Astrocyte (in vitro differentiated cells and primary cell): ENCODE data around the gene CNMD.

Experiments used
- EZH2 ChIP-seq: IDR thresholded peaks from 2 replicates; pipeline ENCODE4 v1.6.1; 2012; ENCODE audit warnings: mild to moderate bottlenecking, low read length, inconsistent platforms; ENCODE audit not compliant: insufficient read depth
- TF ChIP-seq, protein P1 (sequence below): IDR thresholded peaks from 2 replicates; pipeline ENCODE4 v1.5.1; 2011; ENCODE audit warnings: low read depth, mild to moderate bottlenecking, inconsistent platforms, low read length, moderate library complexity; ENCODE audit not compliant: insufficient read depth

DNA sequence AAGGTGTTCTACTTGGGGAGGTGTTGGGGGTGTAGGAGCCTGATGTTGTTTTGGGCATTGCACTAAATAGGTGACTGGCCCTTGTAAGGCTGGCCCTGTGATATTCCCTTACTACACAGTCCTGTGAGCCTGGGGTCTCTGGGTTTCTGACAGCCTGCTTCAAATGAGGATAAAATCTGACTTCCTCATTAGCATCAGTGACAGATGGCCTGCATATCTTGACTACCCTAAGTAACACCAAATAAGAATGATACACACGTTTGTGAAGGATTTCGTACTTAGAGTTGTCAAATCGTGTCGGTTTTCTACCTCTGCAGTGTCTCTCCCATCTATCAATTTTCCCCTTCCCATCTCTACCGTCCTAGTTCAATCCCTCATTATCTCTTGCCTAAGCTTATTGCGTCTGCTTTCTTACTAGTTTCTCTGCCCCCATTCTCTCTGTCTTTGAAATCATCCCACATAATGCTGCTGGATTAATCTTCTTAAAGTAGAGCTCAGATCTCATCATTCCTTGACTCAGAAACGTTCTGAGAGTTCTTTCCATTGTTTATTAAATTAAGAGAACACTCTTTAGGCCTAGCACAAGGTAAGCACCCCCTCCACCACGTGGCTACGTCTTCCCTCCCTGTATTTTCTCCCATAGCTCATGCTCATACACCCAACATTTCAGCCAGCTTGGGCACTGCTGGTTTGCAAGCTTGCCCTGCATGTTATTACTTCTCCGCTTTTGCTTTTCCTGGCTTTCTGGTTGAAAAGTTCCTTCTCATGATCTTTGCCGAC lies 26.2 kb upstream of the CNMD start:
- TF ChIP-seq, protein P1, sequence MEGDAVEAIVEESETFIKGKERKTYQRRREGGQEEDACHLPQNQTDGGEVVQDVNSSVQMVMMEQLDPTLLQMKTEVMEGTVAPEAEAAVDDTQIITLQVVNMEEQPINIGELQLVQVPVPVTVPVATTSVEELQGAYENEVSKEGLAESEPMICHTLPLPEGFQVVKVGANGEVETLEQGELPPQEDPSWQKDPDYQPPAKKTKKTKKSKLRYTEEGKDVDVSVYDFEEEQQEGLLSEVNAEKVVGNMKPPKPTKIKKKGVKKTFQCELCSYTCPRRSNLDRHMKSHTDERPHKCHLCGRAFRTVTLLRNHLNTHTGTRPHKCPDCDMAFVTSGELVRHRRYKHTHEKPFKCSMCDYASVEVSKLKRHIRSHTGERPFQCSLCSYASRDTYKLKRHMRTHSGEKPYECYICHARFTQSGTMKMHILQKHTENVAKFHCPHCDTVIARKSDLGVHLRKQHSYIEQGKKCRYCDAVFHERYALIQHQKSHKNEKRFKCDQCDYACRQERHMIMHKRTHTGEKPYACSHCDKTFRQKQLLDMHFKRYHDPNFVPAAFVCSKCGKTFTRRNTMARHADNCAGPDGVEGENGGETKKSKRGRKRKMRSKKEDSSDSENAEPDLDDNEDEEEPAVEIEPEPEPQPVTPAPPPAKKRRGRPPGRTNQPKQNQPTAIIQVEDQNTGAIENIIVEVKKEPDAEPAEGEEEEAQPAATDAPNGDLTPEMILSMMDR, result no peak
- TF ChIP-seq EZH2, result no peak
